Left ventricle myocardium inferior (tissue), 1 donor: ENCODE data around the gene MITF. TPM values are rescaled to one million over a fixed set of nuclear protein-coding genes. Genes with fewer than 3 reads are reported as not detected.
A peak's percentile ranks its signal among the peaks of the same experiment; 100 is the strongest.

ENCODE experiments used
- DNase-seq: peaks from one replicate; pipeline ENCODE4 v3.0.0-alpha.2; 2020
- H3K27ac ChIP-seq: fragments of 200-600 bp; replicated peaks from 2 replicates; pipeline ENCODE4 v1.8.0; 2021
- H3K27me3 ChIP-seq: fragments of 200-600 bp; 2 replicates; pipeline ENCODE4 v1.8.0; 2021; ENCODE audit warnings: low read depth
- H3K36me3 ChIP-seq: fragments of 200-600 bp; 2 replicates; pipeline ENCODE4 v1.8.0; 2021
- H3K4me1 ChIP-seq: fragments of 200-600 bp; 2 replicates; pipeline ENCODE4 v1.8.0; 2021
- H3K4me3 ChIP-seq: fragments of 200-600 bp; 2 replicates; pipeline ENCODE4 v1.8.0; 2021; ENCODE audit warnings: mild to moderate bottlenecking, moderate library complexity
- H3K9me3 ChIP-seq: fragments of 200-600 bp; replicated peaks from 2 replicates; pipeline ENCODE4 v1.8.0; 2021
- CTCF ChIP-seq: fragments of 200-600 bp; IDR thresholded peaks from 2 replicates; pipeline ENCODE4 v1.8.0; 2021; ENCODE audit warnings: antibody characterized with exemption, mild to moderate bottlenecking, borderline replicate concordance
- intact Hi-C: fragments of 100-400 bp; cut with micrococcal nuclease; formaldehyde crosslinking; loops from one replicate; pipeline ENCODE4 v1.11.0; 2022
- total RNA-seq: library from RNA; stranded (reverse); fragmentation: NEBNext Ultra II Directional; extraction: Animal tissue kit (Norgen Biotek cat#: 25700); gene quantifications from one replicate; pipeline ENCODE4 v1.2.1, GENCODE V29; 2021
- donor health status: DM: no; HTN: yes; CAD: no; lungs with severe emphysema.

The MITF gene
- total RNA-seq, 1 donor from 2014 or later, result 81.9 TPM

GRCh38 chr3:69749461-69749860, 10.2 kb downstream of the MITF start:
- H3K9me3 ChIP-seq, result no peaks in the 10 kb centered on the region
- H3K4me3 ChIP-seq, result no peak overlapping the region
- no peak for TF ChIP-seq CTCF
- H3K4me1 ChIP-seq, result peaks cover 99% of the 10 kb centered on the region
- intact Hi-C loops, result no loop called here
- no peak for DNase-seq
- no peaks in the 10 kb centered on the region for H3K36me3 ChIP-seq
- H3K27ac ChIP-seq, result peak overlapping the region; percentile 63
- H3K27me3 ChIP-seq, result no peaks in the 10 kb centered on the region

GRCh38 chr3:69750549-69750948, 11.3 kb downstream of the MITF start:
- Histone ChIP-seq H3K4me3 (no peak overlapping the region), H3K36me3 (no peaks in the 10 kb centered on the region), H3K4me1 (peaks cover 99% of the 10 kb centered on the region), H3K27ac (peak overlapping the region; percentile 68), H3K27me3 (no peaks in the 10 kb centered on the region), H3K9me3 (no peaks in the 10 kb centered on the region)
- no peak for DNase-seq
- intact Hi-C loops, result no loop called here
- no peak for TF ChIP-seq CTCF

GRCh38 chr3:69751074-69751476, 11.8 kb downstream of the MITF start:
- TF ChIP-seq CTCF, result no peak
- no peaks in the 10 kb centered on the region for H3K27me3 ChIP-seq
- H3K27ac ChIP-seq, result peak overlapping the region; percentile 68
- no peak overlapping the region for H3K4me3 ChIP-seq
- H3K36me3 ChIP-seq, result no peaks in the 10 kb centered on the region
- no peak for DNase-seq
- no peaks in the 10 kb centered on the region for H3K9me3 ChIP-seq
- intact Hi-C loops, result no loop called here
- peaks cover 99% of the 10 kb centered on the region for H3K4me1 ChIP-seq

GRCh38 chr3:69752241-69752640, 13.0 kb downstream of the MITF start:
- intact Hi-C loops, result no loop called here
- Histone ChIP-seq H3K27me3 (no peaks in the 10 kb centered on the region), H3K4me1 (peaks cover 99% of the 10 kb centered on the region), H3K9me3 (no peaks in the 10 kb centered on the region), H3K36me3 (no peaks in the 10 kb centered on the region), H3K4me3 (no peak overlapping the region), H3K27ac (peak overlapping the region; percentile 68)
- TF ChIP-seq CTCF, result no peak
- no peak for DNase-seq

GRCh38 chr3:69753179-69753775, 14.0 kb downstream of the MITF start:
- Histone ChIP-seq H3K27ac (peak overlapping the region; percentile 68), H3K9me3 (no peaks in the 10 kb centered on the region), H3K4me1 (peaks cover 95% of the 10 kb centered on the region), H3K27me3 (no peaks in the 10 kb centered on the region), H3K4me3 (no peak overlapping the region), H3K36me3 (no peaks in the 10 kb centered on the region)
- no peak for TF ChIP-seq CTCF
- intact Hi-C loops, result no loop called here
- no peak for DNase-seq

GRCh38 chr3:69755795-69756194, 16.5 kb downstream of the MITF start:
- Histone ChIP-seq H3K27ac (no peak overlapping the region), H3K36me3 (no peaks in the 10 kb centered on the region), H3K4me1 (peaks cover 89% of the 10 kb centered on the region), H3K4me3 (no peak overlapping the region), H3K27me3 (no peaks in the 10 kb centered on the region), H3K9me3 (no peaks in the 10 kb centered on the region)
- DNase-seq, result no peak
- TF ChIP-seq CTCF, result no peak
- intact Hi-C loops, result no loop called here
